Measurements from ENCODE around the gene TOX3. TPM values are rescaled to one million over a fixed set of nuclear protein-coding genes. Genes with fewer than 3 reads are reported as not detected.

TOX3 gene
- total and polyA plus RNA-seq, 2 of the 8 experiments (the other 6 are each of a cell fraction or from before 2014, with no cell fraction given) = 16.7 to 31.2 TPM

- H3K4me2 ChIP-seq (ENCODE audit: insufficient read depth in 1 of 2, low read depth in 2 of 2, low read length in 2 of 2) = no peak overlapping the region
- no peak overlapping the region for H2BK15ac ChIP-seq (ENCODE audit: low read length)
- H3K23ac ChIP-seq (ENCODE audit: insufficient read length) = no peak overlapping the region
- DNase-seq (ENCODE audit: low read depth in 1 of 2, low spot score in 2 of 2) (no peak), FAIRE-seq (no peak)
- H3K4ac ChIP-seq (replicated peaks; ENCODE audit: insufficient read length, low read depth, low read length) = no peak overlapping the region
- no peaks in the 10 kb centered on the region for H3K79me2 ChIP-seq (ENCODE audit: control insufficient read depth in 1 of 2, insufficient read depth in 2 of 2, low read length in 2 of 2)
- no peak overlapping the region for H4K5ac ChIP-seq (ENCODE audit: insufficient read length, low read depth, low read length)
- H3K27me3 ChIP-seq (replicated peaks in 1 of 4; ENCODE audit: control insufficient read depth in 3 of 4, extremely low read depth in 1 of 4, insufficient read depth in 3 of 4, low read length in 3 of 4) = no peaks in the 10 kb centered on the region
- ChIA-PET CTCF (ENCODE audit: partially characterized antibody) (interaction anchor here (0.6 kb wide), 1 partner anchor 156 kb away, joined by 3 read pairs; no protein-coding TSS in a partner anchor), POLR2A (ENCODE audit: partially characterized antibody) (no interaction called here)
- H2AFZ ChIP-seq (ENCODE audit: low read length) = no peak overlapping the region
- H3K56ac ChIP-seq (replicated peaks; ENCODE audit: insufficient read length, low read depth, low read length) = no peak overlapping the region
- no peak overlapping the region for H2AK5ac ChIP-seq (ENCODE audit: low read depth, low read length)
- no peak overlapping the region for H3K9ac ChIP-seq (replicated peaks in 1 of 4; ENCODE audit: extremely low read depth in 1 of 4, low read depth in 3 of 4, low read length in 3 of 4)
- H3K4me1 ChIP-seq (replicated peaks in 1 of 4; ENCODE audit: control insufficient read depth in 3 of 4, insufficient read depth in 4 of 4, low read length in 3 of 4) = no peaks in the 10 kb centered on the region
- H4K91ac ChIP-seq (replicated peaks; ENCODE audit: insufficient read length, low read length) = no peak overlapping the region
- no peak overlapping the region for H3K14ac ChIP-seq (ENCODE audit: insufficient read length)
- no peaks in the 10 kb centered on the region for H3K36me3 ChIP-seq (ENCODE audit: control insufficient read depth in 2 of 4, insufficient read depth in 4 of 4, low read length in 3 of 4)
- no peaks in the 10 kb centered on the region for H4K20me1 ChIP-seq (replicated peaks in 1 of 2; ENCODE audit: control insufficient read depth in 1 of 2, insufficient read depth in 2 of 2, low read length in 2 of 2)
- no peaks in the 10 kb centered on the region for H3K79me1 ChIP-seq (ENCODE audit: low read depth, low read length)
- no peak overlapping the region for H2BK5ac ChIP-seq (ENCODE audit: low read depth, low read length)
- H4K8ac ChIP-seq (ENCODE audit: extremely low read depth, insufficient read depth, low read length) = no peak overlapping the region
- no peak overlapping the region for H3K27ac ChIP-seq (ENCODE audit: low read depth, low read length)
- WGBS, 2 experiments (ENCODE audit: extremely low coverage in 1 of 2, insufficient coverage in 1 of 2, insufficient read length in 1 of 2, insufficient replicate concordance in 2 of 2, low coverage in 1 of 2, low lambda C conversion rate in 2 of 2, missing lambda C conversion rate in 1 of 2) = 91% methylated on average over 3 of the region's 3 CpGs; no CpG with 5 or more reads in 1 of the 2 experiments
- H2BK120ac ChIP-seq (replicated peaks; ENCODE audit: low read depth, low read length) = no peak overlapping the region
- no peaks in the 10 kb centered on the region for H3K23me2 ChIP-seq (ENCODE audit: low read depth, low read length)
- no peak overlapping the region for H3K4me3 ChIP-seq (ENCODE audit: extremely low read depth in 1 of 4, insufficient read depth in 2 of 4, low read depth in 3 of 4, low read length in 4 of 4)
- H3K9me3 ChIP-seq (ENCODE audit: insufficient read depth in 2 of 2, low read depth in 1 of 2, low read length in 1 of 2) = no peaks in the 10 kb centered on the region
- no peak overlapping the region for H3K18ac ChIP-seq (ENCODE audit: extremely low read depth, low read length)
- H2BK20ac ChIP-seq (ENCODE audit: low read length) = no peak overlapping the region; the same call in 1 of the 2 replicates
- no peak overlapping the region for H2BK12ac ChIP-seq (ENCODE audit: low read depth, low read length)
- no peak for TF ChIP-seq CHD2 (IDR thresholded peaks at IDR 0.05; ENCODE audit: low read length)
- TF ChIP-seq PHF8 (conservative IDR thresholded peaks at IDR 0.05; ENCODE audit: low read depth, low read length) = no peak
- TF ChIP-seq USF2 (IDR thresholded peaks at IDR 0.05; ENCODE audit: low read length) = no peak
- no peak for TF ChIP-seq SIX5 (IDR thresholded peaks at IDR 0.05; ENCODE audit: low read depth, low read length)
- no peak for TF ChIP-seq SP1 (IDR thresholded peaks at IDR 0.05; ENCODE audit: low read depth, low read length)
- no peak for TF ChIP-seq CHD1 (IDR thresholded peaks at IDR 0.05; ENCODE audit: low read depth, low read length)
- no peak for TF ChIP-seq ASH2L (IDR thresholded peaks at IDR 0.05; ENCODE audit: low read length)
- TF ChIP-seq BRCA1 (IDR thresholded peaks at IDR 0.05; ENCODE audit: low read depth, low read length) = no peak
- no peak for TF ChIP-seq CREB1 (IDR thresholded peaks at IDR 0.05)
- no peak for TF ChIP-seq HDAC6 (IDR thresholded peaks at IDR 0.05; ENCODE audit: low read depth, low read length)
- TF ChIP-seq BCL11A (IDR thresholded peaks at IDR 0.05; ENCODE audit: low read depth in 2 of 2, low read length in 2 of 2) = no peak
- no peak for TF ChIP-seq EGR1 (IDR thresholded peaks at IDR 0.05; ENCODE audit: borderline replicate concordance, low read depth, low read length)
- TF ChIP-seq RFX5 (IDR thresholded peaks at IDR 0.05; ENCODE audit: borderline replicate concordance, low read depth, low read length) = no peak
- TF ChIP-seq MAFK (IDR thresholded peaks at IDR 0.05; ENCODE audit: low read depth, low read length) = no peak
- no peak for TF ChIP-seq CEBPB (IDR thresholded peaks at IDR 0.05; ENCODE audit: low read depth, low read length)
Measured at GRCh38 chr16:52398491-52398960, 148.4 kb downstream of the TOX3 start.

Data from H1 (cell line).